ENCODE data around the gene MCAT.

MCAT gene

DNA sequence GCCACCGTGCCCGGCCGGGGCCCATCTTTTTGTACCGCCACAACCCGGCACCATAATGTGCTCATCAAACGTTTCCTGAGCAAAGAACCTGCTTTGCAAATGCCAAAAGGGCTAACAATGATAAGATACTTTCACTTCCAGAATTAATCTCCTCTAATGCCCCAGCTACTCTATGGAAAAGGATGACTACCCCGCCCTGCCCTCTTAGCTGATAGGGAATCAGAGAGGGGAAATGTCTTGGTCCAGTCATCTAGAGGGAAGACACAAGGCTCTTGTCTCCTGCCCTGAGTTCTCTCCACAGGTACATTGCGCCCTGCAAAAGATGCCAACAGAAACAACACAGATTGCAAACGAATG lies 54.6 kb downstream of the MCAT start:
- no peak for DNase-seq

DNA sequence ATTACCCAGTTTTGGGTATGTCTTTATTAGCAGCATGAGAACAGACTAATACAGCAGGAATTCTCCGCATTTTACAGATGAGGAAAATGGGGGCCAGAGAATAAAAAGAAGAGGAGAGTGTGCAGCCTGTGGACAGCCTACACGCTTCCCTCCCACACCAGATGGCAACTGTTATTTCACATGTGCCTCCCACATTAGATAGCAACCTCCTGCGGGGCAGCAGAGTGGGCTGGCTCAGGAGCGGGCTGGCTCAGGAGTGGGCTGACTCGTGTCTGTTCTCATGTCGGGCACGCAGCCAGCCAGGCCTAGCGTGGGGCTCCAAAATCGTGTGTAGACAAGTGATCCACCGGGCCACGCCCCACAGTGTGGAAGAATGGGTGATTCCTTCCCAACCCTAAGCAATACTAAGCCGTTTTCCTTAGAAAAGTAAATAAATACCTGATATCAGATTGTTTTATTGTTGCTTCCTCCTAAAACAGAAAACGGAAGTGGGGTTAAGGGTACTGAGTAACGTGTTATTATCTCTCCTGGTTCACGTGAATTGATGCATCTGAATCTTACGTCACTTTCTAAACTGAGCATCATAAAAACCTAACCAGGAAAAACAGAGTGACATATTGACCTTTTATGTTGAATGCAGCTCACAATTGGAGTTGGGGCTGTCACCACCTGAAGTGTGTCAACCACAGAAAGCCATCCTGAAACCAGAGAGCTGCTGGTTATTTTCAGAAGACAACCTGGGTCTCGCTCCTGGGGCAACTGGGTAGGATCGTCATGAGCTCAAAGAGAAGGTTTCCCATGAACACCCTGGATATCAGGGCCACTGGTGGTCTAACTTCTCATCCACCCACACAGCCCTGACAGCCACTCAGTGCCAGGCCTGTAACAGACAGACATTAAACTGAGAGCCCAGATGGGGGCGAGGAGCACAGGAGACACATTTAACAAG lies 57.3 kb downstream of the MCAT start:
- DNase-seq, result no peak
